Liver (tissue), 9 donors: ENCODE measurements around the gene AGBL4. TPM values are rescaled to one million over a fixed set of nuclear protein-coding genes. Genes with fewer than 3 reads are reported as not detected.

Experiments
- DNase-seq: peaks from one replicate; pipeline ENCODE4 v3.0.0-alpha.2; 2017; ENCODE audit warnings: low spot score
- H3K27ac ChIP-seq, 2 donors: one replicate each; pipeline ENCODE4 v1.7.0; 2013; ENCODE audit warnings: inconsistent platforms in 2 of 2, low read length in 2 of 2, control low read depth in 1 of 2, low read depth in 1 of 2, mild to moderate bottlenecking in 1 of 2
- H3K27me3 ChIP-seq, 4 donors: one replicate each; pipeline versions ENCODE4 v1.6.1 to v1.7.0; 2013; ENCODE audit warnings: low read length in 3 of 4, inconsistent platforms in 1 of 4, mild to moderate bottlenecking in 1 of 4, moderate library complexity in 1 of 4; ENCODE audit not compliant: control insufficient read depth in 4 of 4, insufficient read depth in 4 of 4
- H3K36me3 ChIP-seq, 4 donors: one replicate each; pipeline versions ENCODE4 v1.6.1 to v1.7.0; 2013; ENCODE audit warnings: low read length in 3 of 4, mild to moderate bottlenecking in 3 of 4, low read depth in 1 of 4, moderate library complexity in 1 of 4; ENCODE audit not compliant: control insufficient read depth in 4 of 4, insufficient read depth in 3 of 4
- H3K4me1 ChIP-seq, 4 donors: one replicate each; pipeline versions ENCODE4 v1.6.1 to v1.7.0; 2013; ENCODE audit warnings: low read length in 3 of 4, mild to moderate bottlenecking in 3 of 4, moderate library complexity in 1 of 4; ENCODE audit not compliant: control insufficient read depth in 4 of 4, insufficient read depth in 4 of 4
- H3K4me3 ChIP-seq, 3 donors: one replicate each; pipeline versions ENCODE4 v1.6.1 to v1.7.0; 2013; ENCODE audit warnings: low read length in 3 of 3, control low read depth in 1 of 3, low read depth in 1 of 3, mild to moderate bottlenecking in 1 of 3
- H3K9ac ChIP-seq, 2 donors: one replicate each; pipeline ENCODE4 v1.7.0; 2013; ENCODE audit warnings: low read length in 2 of 2, mild to moderate bottlenecking in 2 of 2, moderate library complexity in 2 of 2, control low read depth in 1 of 2, low read depth in 1 of 2
- H3K9me3 ChIP-seq, 4 donors: one replicate each; pipeline versions ENCODE4 v1.6.1 to v1.7.0; 2013; ENCODE audit warnings: low read length in 3 of 4; ENCODE audit not compliant: control insufficient read depth in 4 of 4
- ATF3 ChIP-seq: IDR thresholded peaks from 2 replicates; pipeline ENCODE4 v1.6.1; 2016; ENCODE audit warnings: antibody characterized with exemption
- EGR1 ChIP-seq, 2 donors: IDR thresholded peaks; 2 replicates each; pipeline ENCODE4 v1.6.1; 2016 to 2018; ENCODE audit warnings: antibody characterized with exemption in 2 of 2, low read depth in 2 of 2
- FOXA2 ChIP-seq: IDR thresholded peaks from 2 replicates; pipeline ENCODE4 v1.6.1; 2016; ENCODE audit warnings: antibody characterized with exemption
- GABPA ChIP-seq, 2 donors: IDR thresholded peaks in 1 of 2; conservative IDR thresholded peaks in 1 of 2; 2 replicates each; pipeline ENCODE4 v1.6.1; 2016; ENCODE audit warnings: antibody characterized with exemption in 2 of 2, mild to moderate bottlenecking in 1 of 2, moderate library complexity in 1 of 2
- HNF4A ChIP-seq, 2 donors: conservative IDR thresholded peaks; 2 replicates each; pipeline ENCODE4 v1.6.1; 2016; ENCODE audit warnings: antibody characterized with exemption in 2 of 2, mild to moderate bottlenecking in 2 of 2
- HNF4G ChIP-seq: IDR thresholded peaks from 2 replicates; pipeline ENCODE4 v1.6.1; 2016; ENCODE audit warnings: antibody characterized with exemption
- JUND ChIP-seq, 2 donors: IDR thresholded peaks; 2 replicates each; pipeline ENCODE4 v1.6.1; 2016; ENCODE audit warnings: antibody characterized with exemption in 2 of 2
- MAX ChIP-seq: IDR thresholded peaks from 2 replicates; pipeline ENCODE4 v1.6.1; 2016; ENCODE audit warnings: antibody characterized with exemption
- NR2F2 ChIP-seq: IDR thresholded peaks from 2 replicates; pipeline ENCODE4 v1.6.1; 2016; ENCODE audit warnings: antibody characterized with exemption
- RAD21 ChIP-seq, 2 donors: IDR thresholded peaks; 2 replicates each; pipeline ENCODE4 v1.6.1; 2016; ENCODE audit warnings: antibody characterized with exemption in 2 of 2, mild to moderate bottlenecking in 2 of 2
- REST ChIP-seq: IDR thresholded peaks from 2 replicates; pipeline ENCODE4 v1.6.1; 2016; ENCODE audit warnings: antibody characterized with exemption, mild to moderate bottlenecking
- RXRA ChIP-seq, 2 donors: IDR thresholded peaks; 2 replicates each; pipeline ENCODE4 v1.6.1; 2017 to 2018; ENCODE audit warnings: antibody characterized with exemption in 2 of 2, mild to moderate bottlenecking in 1 of 2
- SP1 ChIP-seq: IDR thresholded peaks from 2 replicates; pipeline ENCODE4 v1.6.1; 2018; ENCODE audit warnings: antibody characterized with exemption, mild to moderate bottlenecking
- TAF1 ChIP-seq: conservative IDR thresholded peaks from 2 replicates; pipeline ENCODE4 v1.6.1; 2016; ENCODE audit warnings: antibody characterized with exemption, mild to moderate bottlenecking
- YY1 ChIP-seq: IDR thresholded peaks from 2 replicates; pipeline ENCODE4 v1.6.1; 2016; ENCODE audit warnings: antibody characterized with exemption, mild to moderate bottlenecking
- ZBTB33 ChIP-seq: IDR thresholded peaks from 2 replicates; pipeline ENCODE4 v1.6.1; 2016; ENCODE audit warnings: antibody characterized with exemption
- WGBS: extraction: QIAGEN DNeasy Blood & Tissue Kit; methylation state at CpG from one replicate; pipeline ENCODE4 v1.1.7; 2013; 5-methylcytosine and 5-hydroxymethylcytosine counted together
- polyA plus RNA-seq, 2 donors: library from polyadenylated mRNA; stranded (reverse) in 1 of 2; unstranded in 1 of 2; fragments of 200-250 nt in 1 of 2; fragments of >200 nt in 1 of 2; fragmentation: Nextera tagmentation in 1 of 2; extraction: Ambion mirVana in 1 of 2; gene quantifications; one replicate each; pipeline versions ENCODE4 v1.2.1 to v1.2.3, GENCODE V29; 2013 to 2015
- total RNA-seq, 2 donors: library from RNA; depleted of rRNA; stranded (reverse); fragments of >200 nt; gene quantifications; one replicate each; pipeline ENCODE4 v1.2.3, GENCODE V29; 2014
- donor health status: healthy.
- donor health status: healthy.
- donor health status: healthy.
- donor health status: healthy.
- donor health status: healthy.

Gene AGBL4
- total and polyA plus RNA-seq, 4 donors: 0.75 to 0.76 TPM; not detected in 2

GRCh38 chr1:48726557-48727215 is 1297.1 kb downstream of the AGBL4 start:
- H3K9ac ChIP-seq: no peak overlapping the region
- H3K27me3 ChIP-seq: no peaks in the 10 kb centered on the region
- TF ChIP-seq REST: no peak
- no peak for TF ChIP-seq HNF4G
- TF ChIP-seq EGR1 (IDR thresholded peaks at IDR 0.05; ENCODE audit: low read depth in 2 of 2): no peak
- no peak for TF ChIP-seq ATF3
- no peak for TF ChIP-seq NR2F2
- TF ChIP-seq RXRA (IDR thresholded peaks at IDR 0.05): no peak
- no peak for TF ChIP-seq MAX
- TF ChIP-seq HNF4A (conservative IDR thresholded peaks at IDR 0.05): no peak
- TF ChIP-seq YY1: no peak
- no peak for TF ChIP-seq JUND (IDR thresholded peaks at IDR 0.05)
- TF ChIP-seq TAF1: no peak
- no peak for TF ChIP-seq RAD21 (IDR thresholded peaks at IDR 0.05)
- no peak for TF ChIP-seq SP1
- no peaks in the 10 kb centered on the region for H3K36me3 ChIP-seq
- H3K4me3 ChIP-seq: no peak overlapping the region
- H3K4me1 ChIP-seq: no peaks in the 10 kb centered on the region
- 86% methylated on average over 4 of the region's 4 CpGs for WGBS
- no peaks in the 10 kb centered on the region for H3K9me3 ChIP-seq
- no peak overlapping the region for H3K27ac ChIP-seq
- DNase-seq: no peak

- 94% methylated on average over 2 of the region's 2 CpGs for WGBS
- DNase-seq: no peak
- TF ChIP-seq HNF4A (conservative IDR thresholded peaks at IDR 0.05) (no peak), FOXA2 (no peak), ZBTB33 (no peak), SP1 (no peak), YY1 (no peak), RAD21 (IDR thresholded peaks at IDR 0.05) (no peak), EGR1 (IDR thresholded peaks at IDR 0.05; ENCODE audit: low read depth in 2 of 2) (no peak), TAF1 (no peak), JUND (IDR thresholded peaks at IDR 0.05) (no peak), GABPA (IDR thresholded peaks at IDR 0.05 in 1 of 2, conservative IDR thresholded peaks at IDR 0.05 in 1 of 2) (no peak)
- Histone ChIP-seq H3K36me3 (no peaks in the 10 kb centered on the region), H3K9ac (no peak overlapping the region), H3K4me3 (no peak overlapping the region), H3K27me3 (no peaks in the 10 kb centered on the region), H3K27ac (no peak overlapping the region), H3K9me3 (no peaks in the 10 kb centered on the region), H3K4me1 (no peaks in the 10 kb centered on the region)
Measured at GRCh38 chr1:48726139-48726538, 1297.6 kb downstream of the AGBL4 start.
